Loucy (cell line): ENCODE results near the gene ABCA3.

Source experiments
- EZH2phosphoT487 ChIP-seq: fragments of 200-600 bp; IDR thresholded peaks from 2 replicates; pipeline ENCODE4 v1.6.1; 2018; ENCODE audit warnings: antibody characterized with exemption, mild to moderate bottlenecking, moderate library complexity, borderline replicate concordance
- TF ChIP-seq, protein P1 (sequence below): fragments of 200-600 bp; sonication (generic); conservative IDR thresholded peaks from 2 replicates; pipeline ENCODE4 v1.5.1; 2014; ENCODE audit warnings: mild to moderate bottlenecking, antibody characterized with exemption, low read length

DNA sequence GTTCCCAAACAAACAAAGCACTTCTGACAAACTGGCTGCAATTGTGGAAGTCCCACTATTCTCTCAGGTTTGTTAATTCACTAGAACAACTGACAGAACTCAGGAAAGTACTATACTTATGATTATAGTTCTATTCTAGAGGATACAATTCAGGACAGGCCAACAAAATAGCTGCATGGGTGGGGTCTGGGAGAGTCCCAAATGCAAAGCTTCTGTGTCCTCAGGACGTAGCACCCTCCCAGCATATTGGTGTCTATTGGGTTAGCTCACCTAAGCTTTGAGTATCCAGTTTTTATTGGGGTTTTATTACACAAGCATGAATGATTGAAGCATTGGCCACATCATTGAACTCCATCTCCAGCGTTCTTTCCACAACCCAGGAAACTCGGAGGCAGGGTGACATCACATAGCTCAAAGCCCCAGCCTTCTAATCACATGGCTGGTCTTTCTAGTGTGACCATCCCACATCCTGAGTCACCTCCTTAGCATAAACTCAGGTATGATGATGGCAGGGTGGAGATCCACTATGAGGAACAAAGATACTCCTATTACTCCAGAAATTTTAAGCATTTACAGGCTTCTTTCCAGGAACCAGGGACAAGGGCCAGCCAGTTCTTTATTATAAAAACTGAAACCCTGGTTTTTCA is 44.8 kb upstream of the ABCA3 start:
- TF ChIP-seq, protein P1, sequence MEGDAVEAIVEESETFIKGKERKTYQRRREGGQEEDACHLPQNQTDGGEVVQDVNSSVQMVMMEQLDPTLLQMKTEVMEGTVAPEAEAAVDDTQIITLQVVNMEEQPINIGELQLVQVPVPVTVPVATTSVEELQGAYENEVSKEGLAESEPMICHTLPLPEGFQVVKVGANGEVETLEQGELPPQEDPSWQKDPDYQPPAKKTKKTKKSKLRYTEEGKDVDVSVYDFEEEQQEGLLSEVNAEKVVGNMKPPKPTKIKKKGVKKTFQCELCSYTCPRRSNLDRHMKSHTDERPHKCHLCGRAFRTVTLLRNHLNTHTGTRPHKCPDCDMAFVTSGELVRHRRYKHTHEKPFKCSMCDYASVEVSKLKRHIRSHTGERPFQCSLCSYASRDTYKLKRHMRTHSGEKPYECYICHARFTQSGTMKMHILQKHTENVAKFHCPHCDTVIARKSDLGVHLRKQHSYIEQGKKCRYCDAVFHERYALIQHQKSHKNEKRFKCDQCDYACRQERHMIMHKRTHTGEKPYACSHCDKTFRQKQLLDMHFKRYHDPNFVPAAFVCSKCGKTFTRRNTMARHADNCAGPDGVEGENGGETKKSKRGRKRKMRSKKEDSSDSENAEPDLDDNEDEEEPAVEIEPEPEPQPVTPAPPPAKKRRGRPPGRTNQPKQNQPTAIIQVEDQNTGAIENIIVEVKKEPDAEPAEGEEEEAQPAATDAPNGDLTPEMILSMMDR: no peak
- TF ChIP-seq EZH2phosphoT487: no peak
